SK-N-SH (cell line): ENCODE measurements around the gene OGDH. TPM values are rescaled to one million over a fixed set of nuclear protein-coding genes. Genes with fewer than 3 reads are reported as not detected.

ENCODE experiments used
- CTCF ChIA-PET: fragments of 300-600, 350-600 bp; formaldehyde crosslinking; extraction: SDS; loops from one replicate; lab custom pipeline; 2021; lab: Yijun Ruan, JAX
- POLR2A ChIA-PET: fragments of 350-600 bp; sonication (Branson Sonifier 250); formaldehyde crosslinking; extraction: SDS; loops from one replicate; lab custom pipeline; 2020; ENCODE audit warnings: antibody characterized with exemption, inconsistent platforms; lab: Yijun Ruan, JAX
- DNase-seq: peaks from one replicate; pipeline ENCODE4 v3.0.0; 2012
- H2AFZ ChIP-seq: fragments of 200-600 bp; sonication (generic); 2 replicates; pipeline ENCODE4 v1.8.1; 2016; ENCODE audit warnings: antibody characterized with exemption, mild to moderate bottlenecking, low read depth
- H3F3A ChIP-seq: fragments of 200-600 bp; sonication (generic); replicated peaks from 2 replicates; pipeline ENCODE3; 2016; ENCODE audit warnings: antibody characterized with exemption, mild to moderate bottlenecking; ENCODE audit not compliant: insufficient read depth
- H3K27ac ChIP-seq, 2 experiments: fragments of 200-500 bp in 1 of 2; fragments of 200-600 bp in 1 of 2; sonication (Bioruptor generic) in 1 of 2; sonication (generic), shearing (Covaris generic) in 1 of 2; 2 replicates each; pipeline versions ENCODE4 v1.5.1 to v1.6.1; 2014 to 2016; ENCODE audit warnings: low read depth in 2 of 2, inconsistent platforms in 1 of 2, low read length in 1 of 2, mild to moderate bottlenecking in 1 of 2, mixed read lengths in 1 of 2
- H3K27me3 ChIP-seq: fragments of 200-600 bp; sonication (generic), shearing (Covaris generic); 2 replicates; pipeline ENCODE4 v1.6.1; 2016; ENCODE audit warnings: mixed run types; ENCODE audit not compliant: insufficient read depth
- H3K36me3 ChIP-seq, 2 experiments: fragments of 200-500 bp in 1 of 2; fragments of 200-600 bp in 1 of 2; sonication (Bioruptor generic) in 1 of 2; sonication (generic) in 1 of 2; replicated peaks in 1 of 2; 2 replicates each; pipeline versions ENCODE3 to v1.5.1; 2014 to 2016; ENCODE audit warnings: low read length in 1 of 2, mild to moderate bottlenecking in 1 of 2; ENCODE audit not compliant: insufficient read depth in 2 of 2, control insufficient read depth in 1 of 2
- H3K4me1 ChIP-seq, 2 experiments: fragments of 200-500 bp in 1 of 2; fragments of 200-600 bp in 1 of 2; sonication (Bioruptor generic) in 1 of 2; sonication (generic), shearing (Covaris generic) in 1 of 2; 2 replicates each; pipeline versions ENCODE4 v1.5.1 to v1.6.1; 2014 to 2016; ENCODE audit warnings: low read depth in 1 of 2, low read length in 1 of 2, mixed run types in 1 of 2; ENCODE audit not compliant: insufficient read depth in 2 of 2, control insufficient read depth in 1 of 2
- H3K4me2 ChIP-seq: fragments of 200-600 bp; sonication (generic), shearing (Covaris generic); 2 replicates; pipeline ENCODE4 v1.6.1; 2017; ENCODE audit warnings: mixed run types
- H3K4me3 ChIP-seq, 2 experiments: fragments of 200-500 bp in 1 of 2; fragments of 200-600 bp in 1 of 2; sonication (Bioruptor generic) in 1 of 2; sonication (generic), shearing (Covaris generic) in 1 of 2; 2 replicates each; pipeline versions ENCODE4 v1.5.1 to v1.8.1; 2014 to 2016; ENCODE audit warnings: low read depth in 2 of 2, inconsistent platforms in 1 of 2, low read length in 1 of 2, mild to moderate bottlenecking in 1 of 2, mixed read lengths in 1 of 2, moderate library complexity in 1 of 2
- H3K79me2 ChIP-seq: fragments of 200-600 bp; sonication (generic); 2 replicates; pipeline ENCODE4 v1.8.1; 2017; ENCODE audit warnings: mild to moderate bottlenecking; ENCODE audit not compliant: insufficient read depth
- H3K9ac ChIP-seq: fragments of 200-600 bp; sonication (generic); 2 replicates; pipeline ENCODE4 v1.6.1; 2017; ENCODE audit warnings: mixed run types
- H3K9me2 ChIP-seq: fragments of 200-600 bp; sonication (generic); 2 replicates; pipeline ENCODE4 v1.6.1; 2017; ENCODE audit warnings: mixed run types
- H3K9me3 ChIP-seq: fragments of 200-600 bp; sonication (generic); 2 replicates; pipeline ENCODE4 v1.6.1; 2017; ENCODE audit warnings: mixed run types, mild to moderate bottlenecking, moderate library complexity
- H4K20me1 ChIP-seq: fragments of 200-600 bp; sonication (generic); 2 replicates; pipeline ENCODE4 v1.6.1; 2017; ENCODE audit warnings: mild to moderate bottlenecking, mixed run types; ENCODE audit not compliant: insufficient read depth
- EP300 ChIP-seq, 2 experiments: IDR thresholded peaks; 2 replicates each; pipeline versions ENCODE4 v1.4.0 to v1.6.1; 2012; ENCODE audit warnings: borderline replicate concordance in 1 of 2, low read depth in 1 of 2, low read length in 1 of 2
- EZH2phosphoT487 ChIP-seq: fragments of 200-600 bp; sonication (generic); IDR thresholded peaks from 2 replicates; pipeline ENCODE4 v1.6.1; 2017; ENCODE audit warnings: low read depth, mixed run types, mild to moderate bottlenecking, antibody characterized with exemption, moderate library complexity, borderline replicate concordance
- FOSL2 ChIP-seq: IDR thresholded peaks from 2 replicates; pipeline ENCODE4 v1.4.0; 2012; ENCODE audit warnings: low read depth, mild to moderate bottlenecking, moderate library complexity, borderline replicate concordance
- FOXM1 ChIP-seq: IDR thresholded peaks from 2 replicates; pipeline ENCODE4 v1.4.0; 2012; ENCODE audit warnings: low read depth, mild to moderate bottlenecking
- GABPA ChIP-seq: IDR thresholded peaks from 2 replicates; pipeline ENCODE4 v1.4.0; 2012; ENCODE audit warnings: low read depth, mild to moderate bottlenecking
- MAX ChIP-seq: IDR thresholded peaks from 2 replicates; pipeline ENCODE4 v1.4.0; 2012; ENCODE audit warnings: low read depth
- MXI1 ChIP-seq: IDR thresholded peaks from 2 replicates; pipeline ENCODE4 v1.6.1; 2012; ENCODE audit warnings: mild to moderate bottlenecking, low read depth, low read length, improper control_type of control experiment
- PBX3 ChIP-seq: IDR thresholded peaks from 2 replicates; pipeline ENCODE4; 2012
- RAD21 ChIP-seq: IDR thresholded peaks from 2 replicates; pipeline ENCODE4 v1.6.1; 2012; ENCODE audit warnings: mild to moderate bottlenecking, low read length
- REST ChIP-seq: IDR thresholded peaks from 2 replicates; pipeline ENCODE4 v1.6.1; 2012; ENCODE audit warnings: mild to moderate bottlenecking, low read depth, low read length, moderate library complexity
- RFX5 ChIP-seq: IDR thresholded peaks from 2 replicates; pipeline ENCODE4 v1.6.1; 2012; ENCODE audit warnings: mild to moderate bottlenecking, improper control_type of control experiment, low read length
- RXRA ChIP-seq: IDR thresholded peaks from 2 replicates; pipeline ENCODE4 v1.4.0; 2012; ENCODE audit warnings: low read depth, mild to moderate bottlenecking, borderline replicate concordance
- USF1 ChIP-seq: IDR thresholded peaks from 2 replicates; pipeline ENCODE4 v1.4.0; 2012; ENCODE audit warnings: low read depth, borderline replicate concordance
- WGBS: methylation state at CpG from one replicate; pipeline ENCODE4 v1.1.6; 2017; ENCODE audit warnings: low lambda C conversion rate; 5-methylcytosine and 5-hydroxymethylcytosine counted together
- polyA plus RNA-seq, 3 experiments: library from polyadenylated mRNA; depleted of rRNA; stranded (reverse); fragments of >200 nt; gene quantifications; 2 replicates each; pipeline ENCODE4 v1.2.3, GENCODE V29; 2012

OGDH gene
- polyA plus RNA-seq, 1 of the 3 experiments (the other 2 are of a cell fraction) = 69.4 TPM

- TF ChIP-seq REST (no peak), RXRA (no peak), FOXM1 (no peak), EP300 (IDR thresholded peaks at IDR 0.05; ENCODE audit: borderline replicate concordance in 1 of 2, low read depth in 1 of 2, low read length in 1 of 2) (no peak), RFX5 (no peak), MXI1 (no peak), USF1 (no peak), RAD21 (no peak)
These were observed 133.6 kb downstream of the OGDH start (continued) for GRCh38 chr7:44740055-44740454.

- no peaks in the 10 kb centered on the region for H4K20me1 ChIP-seq
- no peaks in the 10 kb centered on the region for H3K9me3 ChIP-seq
- no peak for TF ChIP-seq FOSL2
- no peak for TF ChIP-seq PBX3
- TF ChIP-seq EZH2phosphoT487 = no peak
- no peak for TF ChIP-seq REST
- TF ChIP-seq RFX5 = no peak
- no peak for TF ChIP-seq MAX
- no peak for TF ChIP-seq GABPA
- CTCF ChIA-PET = interaction anchor here (1.2 kb wide), 1 partner anchor 104 kb away, joined by 4 read pairs; the partner anchor contains the start of gene H2AZ2
- no peak overlapping the region for H3K9ac ChIP-seq
- H3K4me1 ChIP-seq = peaks cover 2 to 5% of the 10 kb centered on the region in 2 experiments; a peak in 2 of 4 replicates
- H3K4me3 ChIP-seq = no peak overlapping the region
- no peaks in the 10 kb centered on the region for H3K36me3 ChIP-seq
- no peaks in the 10 kb centered on the region for H3F3A ChIP-seq
- DNase-seq = no peak
- no peak overlapping the region for H3K4me2 ChIP-seq
- WGBS = 100% methylated on average over 1 of the region's 1 CpG
- POLR2A ChIA-PET = no interaction called here
- H3K79me2 ChIP-seq = no peaks in the 10 kb centered on the region
- no peaks in the 10 kb centered on the region for H3K9me2 ChIP-seq
- no peaks in the 10 kb centered on the region for H3K27me3 ChIP-seq
- no peak overlapping the region; the same call in 1 of the 2 replicates for H2AFZ ChIP-seq
- no peak overlapping the region for H3K27ac ChIP-seq
These were observed 137.3 kb downstream of the OGDH start for GRCh38 chr7:44743750-44744149.
